Measurements from ENCODE around the gene APOBEC3A.
"Not testable (repeated sequence)": the region's sequence is repeated elsewhere in the genome, so short reads cannot be mapped to it uniquely, and the experiment has no call there.

APOBEC3A gene

DNA sequence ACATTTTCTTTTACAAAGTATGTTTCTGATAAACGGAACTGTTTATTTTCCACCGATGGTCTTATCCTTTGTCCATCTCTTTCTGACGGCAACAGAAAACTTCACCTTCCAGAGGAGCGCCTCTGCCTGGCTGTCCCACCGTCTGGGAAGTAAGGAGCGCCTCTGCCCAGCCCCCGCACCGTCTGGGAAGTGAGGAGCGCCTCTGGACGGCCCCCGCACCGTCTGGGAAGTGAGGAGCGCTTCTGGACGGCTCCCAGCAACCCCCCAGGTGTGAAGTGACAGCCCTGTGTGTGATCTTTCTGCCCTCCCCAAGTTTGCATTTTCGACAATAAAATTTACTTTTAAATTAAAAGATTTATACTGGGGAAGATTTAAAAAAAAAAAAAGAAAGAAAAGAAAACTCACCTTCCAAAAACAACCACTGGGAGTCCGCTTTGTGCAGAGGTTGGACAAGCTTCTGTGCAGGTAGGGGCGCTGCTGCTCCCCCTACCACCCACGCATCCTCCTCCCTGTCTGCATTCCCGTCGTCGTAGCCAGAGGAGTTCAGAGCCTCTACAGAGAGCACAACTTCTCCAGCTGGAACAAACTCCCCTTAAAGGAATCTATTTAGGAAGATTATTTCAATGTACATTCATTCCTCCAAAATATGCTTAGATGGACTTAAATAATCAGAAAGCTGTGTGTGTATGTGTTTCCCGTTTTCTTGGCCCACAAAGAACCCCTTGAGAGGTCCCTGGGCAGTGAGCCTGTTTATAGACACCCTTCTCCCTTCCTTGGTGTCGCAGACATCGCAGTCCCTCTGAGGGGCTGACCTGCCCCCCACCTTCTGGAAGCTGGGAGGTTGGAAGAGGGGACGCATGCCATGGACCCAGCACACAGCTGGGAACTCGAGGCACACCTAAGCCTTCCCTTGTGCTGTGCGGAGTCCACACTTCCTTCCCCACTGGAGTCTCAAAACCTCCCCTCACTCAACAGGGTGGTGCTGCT, 23.9 kb downstream of the APOBEC3A start:
- peak; percentile 52 for DNase-seq (ENCODE audit: low spot score)

DNA sequence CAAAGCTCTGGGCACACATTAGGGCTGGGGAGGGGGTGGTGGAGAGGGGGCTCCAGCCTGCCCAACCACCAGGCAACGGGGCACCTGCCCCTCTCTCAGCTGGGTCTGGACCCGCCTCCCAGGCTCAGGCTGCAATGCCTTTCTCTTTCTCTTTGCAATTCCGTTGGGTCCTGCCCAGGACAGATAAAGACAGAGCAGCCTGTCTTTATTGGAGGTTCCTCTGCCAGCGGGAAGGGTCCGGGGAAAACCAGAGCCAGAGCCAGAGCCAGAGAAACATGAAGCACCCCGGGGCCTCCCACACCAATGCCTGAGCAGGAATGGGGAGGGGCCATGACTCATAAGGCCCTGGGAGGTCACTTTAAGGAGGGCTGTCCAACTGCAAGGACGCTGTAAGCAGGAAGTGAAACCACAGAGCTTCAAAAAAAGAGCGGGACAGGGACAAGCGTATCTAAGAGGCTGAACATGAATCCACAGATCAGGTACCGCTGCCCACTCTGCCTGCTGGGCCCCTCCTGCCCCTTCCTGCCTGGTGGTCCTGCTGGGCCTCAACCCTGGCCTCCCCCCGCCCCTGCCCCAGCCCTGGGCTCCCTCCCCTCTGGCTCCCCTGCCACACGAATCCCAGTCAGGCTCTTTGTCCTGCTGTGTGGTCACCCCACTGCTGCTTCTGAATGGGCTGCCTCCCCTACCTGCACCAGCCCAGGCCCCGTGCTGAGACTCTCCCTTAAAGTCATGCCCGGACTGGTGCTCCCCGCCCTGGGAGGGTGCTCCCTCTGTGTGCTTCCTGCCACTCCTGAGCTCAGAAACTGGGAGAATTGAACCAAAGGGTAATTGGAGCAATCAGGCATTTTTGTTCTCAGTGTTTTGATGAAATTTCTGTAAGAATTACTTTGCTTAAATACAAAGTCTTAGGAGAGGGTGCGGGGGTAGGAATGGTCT, 24.9 kb downstream of the APOBEC3A start, which contains the start of gene APOBEC3B:
APOBEC3B (plus strand) TSS at position 356 of the 936 bp plus-strand sequence; CDS start at position 463, 107 bp downstream.
- DNase-seq (ENCODE audit: low spot score), result peak; percentile 78

DNA sequence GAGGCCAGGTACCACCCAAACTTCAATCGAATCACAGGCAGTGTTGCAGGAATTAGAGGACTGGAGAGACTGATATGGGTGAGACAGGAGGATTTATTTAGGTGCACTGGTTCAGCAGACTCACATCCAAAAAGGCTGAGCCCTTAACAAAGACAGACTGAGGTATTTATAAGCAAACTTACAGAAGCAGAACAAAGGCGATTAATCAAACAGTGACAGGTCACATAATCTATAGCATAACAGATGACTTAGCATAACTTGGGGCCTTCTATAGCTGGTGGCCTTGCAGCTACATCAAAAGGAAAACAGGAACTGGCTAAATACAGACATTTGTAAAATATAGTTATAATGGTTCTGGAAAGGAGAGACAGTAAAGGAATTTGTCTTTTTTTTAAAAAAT, 26.8 kb downstream of the APOBEC3A start:
- no peak for DNase-seq (ENCODE audit: low spot score)

DNA sequence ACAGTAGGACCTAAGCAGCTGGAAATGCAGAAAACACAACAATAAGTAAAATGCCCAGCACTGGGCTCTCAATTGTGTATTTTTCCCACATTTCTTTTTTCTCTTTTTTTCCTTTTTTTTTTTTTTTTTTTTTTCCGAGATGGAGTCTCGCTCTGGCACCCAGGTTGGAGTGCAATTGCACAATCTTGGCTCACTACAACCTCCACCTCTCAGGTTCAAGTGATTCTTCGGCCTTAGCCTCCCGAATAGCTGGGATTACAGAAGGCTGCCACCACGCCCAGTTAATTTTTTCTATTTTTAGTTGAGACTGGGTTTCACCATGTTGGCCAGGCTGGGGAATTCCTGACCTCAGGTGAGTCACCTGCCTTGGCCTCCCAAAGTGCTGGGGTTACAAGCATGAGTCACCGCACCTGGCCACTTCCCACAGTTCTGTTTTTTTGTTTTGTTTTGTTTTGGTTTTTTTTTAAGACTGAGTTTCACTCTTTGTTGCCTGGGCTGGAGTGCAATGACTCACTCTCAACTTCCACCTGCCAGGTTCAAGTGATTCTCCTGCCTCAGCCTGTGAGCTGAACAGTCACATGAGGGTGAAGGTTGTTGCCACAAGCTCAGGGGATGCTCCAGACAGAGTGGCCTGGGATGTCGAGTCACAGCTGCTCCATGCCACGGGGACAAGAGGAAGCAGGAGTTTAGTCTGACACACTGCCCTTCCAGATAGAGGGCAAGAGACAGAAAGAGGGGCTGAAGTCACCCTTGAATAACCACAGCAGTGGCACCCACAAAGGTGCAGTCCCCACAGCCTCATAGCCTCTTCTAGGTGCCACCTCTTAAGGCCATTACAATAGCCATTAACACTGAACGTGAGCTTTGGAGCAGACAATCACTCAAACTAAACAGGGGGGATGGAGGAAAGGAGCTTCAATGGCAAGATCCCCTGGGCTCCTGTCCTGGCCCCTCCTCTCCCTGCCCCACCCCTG, 27.7 kb downstream of the APOBEC3A start:
- DNase-seq (ENCODE audit: low spot score), result not testable (repeated sequence)

DNA sequence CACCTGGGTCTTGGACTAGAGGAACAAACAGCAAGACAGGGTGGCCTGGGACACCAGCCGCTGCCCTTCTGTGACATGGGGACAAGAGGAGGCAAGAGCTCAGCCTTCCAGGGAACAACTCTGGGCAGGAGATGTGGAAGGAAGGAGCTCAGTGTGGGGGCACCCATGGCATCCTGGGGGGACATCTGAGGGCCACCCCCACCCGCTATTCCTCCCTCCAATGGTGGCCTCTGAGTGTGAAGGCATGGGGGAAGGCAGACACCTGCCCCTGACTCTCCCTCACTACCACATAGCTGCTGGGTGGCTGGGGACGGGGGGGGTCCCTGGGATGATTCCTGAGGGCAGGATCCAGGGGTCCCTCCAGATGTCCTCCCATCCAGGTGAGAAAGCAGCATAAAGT, 29.2 kb downstream of the APOBEC3A start:
- DNase-seq (ENCODE audit: low spot score), result no peak

DNA sequence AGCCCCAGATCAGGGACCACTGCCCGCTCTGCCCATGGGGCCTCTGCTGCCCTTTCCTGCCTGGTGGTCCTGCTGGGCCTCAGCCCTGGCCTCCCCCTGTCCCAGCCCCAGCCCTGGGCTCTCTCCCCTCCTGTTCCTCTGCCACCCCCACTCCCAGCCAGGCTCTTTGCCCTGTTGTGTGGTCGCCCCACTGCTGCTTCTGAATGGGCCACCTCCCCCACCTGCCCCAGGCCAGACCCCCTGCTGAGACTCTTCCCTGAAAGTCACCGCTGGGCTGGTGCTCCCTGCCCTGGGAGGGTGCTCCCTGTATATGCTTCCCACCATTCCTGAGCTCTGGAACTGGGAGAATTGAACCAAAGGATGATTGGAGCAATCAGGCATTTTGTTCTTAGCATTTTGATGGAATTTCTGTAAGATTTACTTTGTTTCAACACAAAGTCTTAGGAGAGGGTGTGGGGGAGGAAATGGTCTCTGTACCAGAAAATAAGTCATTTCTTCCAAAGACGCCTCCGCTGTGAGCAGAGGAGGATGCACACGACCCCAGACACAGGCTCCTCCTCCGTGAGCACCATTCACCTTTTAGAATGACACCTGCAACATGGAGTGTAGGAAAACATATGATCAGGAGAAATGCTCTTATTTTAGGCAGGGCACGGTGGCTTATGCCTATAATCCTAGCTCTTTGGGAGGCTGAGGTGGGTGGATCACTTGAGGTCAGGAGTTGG, 29.9 kb downstream of the APOBEC3A start:
- DNase-seq (ENCODE audit: low spot score), result no peak

DNA sequence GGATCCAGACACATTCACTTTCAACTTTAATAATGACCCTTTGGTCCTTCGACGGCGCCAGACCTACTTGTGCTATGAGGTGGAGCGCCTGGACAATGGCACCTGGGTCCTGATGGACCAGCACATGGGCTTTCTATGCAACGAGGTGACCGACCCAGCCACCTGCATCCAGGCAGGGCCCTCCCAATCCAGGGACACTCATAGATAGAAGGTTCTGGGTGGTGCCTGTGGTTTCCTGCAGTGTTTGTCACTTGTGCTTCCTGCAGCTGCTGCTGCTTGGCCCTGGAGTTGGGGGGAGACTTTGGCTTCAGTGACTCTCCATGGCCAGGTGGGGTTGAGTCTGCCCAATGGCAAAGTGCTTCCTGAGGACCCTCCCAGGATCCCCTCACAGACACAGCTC, 32.1 kb downstream of the APOBEC3A start:
- DNase-seq (ENCODE audit: low spot score), result no peak

DNA sequence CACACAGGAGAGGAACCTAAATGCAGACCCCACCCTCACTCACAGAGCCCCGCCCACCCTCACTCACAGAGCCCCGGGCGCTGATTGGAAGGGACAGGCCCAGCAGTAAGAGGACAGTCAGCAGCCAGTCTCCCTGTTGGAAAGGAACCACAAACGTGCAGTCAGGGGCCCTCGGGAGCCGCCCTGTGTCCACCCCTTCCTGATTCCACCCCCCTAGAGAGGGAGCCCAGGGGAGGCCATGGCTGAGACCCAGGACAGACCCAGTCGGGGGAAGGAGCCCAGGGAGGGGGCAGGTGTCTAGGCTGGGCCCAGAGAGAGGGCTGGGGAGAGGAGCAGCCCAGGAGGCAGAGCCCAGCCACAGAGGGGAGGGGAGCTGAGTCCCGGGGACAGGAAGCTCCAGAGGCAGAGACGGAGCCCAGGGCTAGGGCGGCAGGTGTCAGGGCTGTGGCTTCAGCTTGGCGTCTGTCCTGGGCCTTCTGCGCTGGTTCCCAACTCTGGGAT, 35.5 kb downstream of the APOBEC3A start:
- not testable (repeated sequence) for DNase-seq (ENCODE audit: low spot score)

DNA sequence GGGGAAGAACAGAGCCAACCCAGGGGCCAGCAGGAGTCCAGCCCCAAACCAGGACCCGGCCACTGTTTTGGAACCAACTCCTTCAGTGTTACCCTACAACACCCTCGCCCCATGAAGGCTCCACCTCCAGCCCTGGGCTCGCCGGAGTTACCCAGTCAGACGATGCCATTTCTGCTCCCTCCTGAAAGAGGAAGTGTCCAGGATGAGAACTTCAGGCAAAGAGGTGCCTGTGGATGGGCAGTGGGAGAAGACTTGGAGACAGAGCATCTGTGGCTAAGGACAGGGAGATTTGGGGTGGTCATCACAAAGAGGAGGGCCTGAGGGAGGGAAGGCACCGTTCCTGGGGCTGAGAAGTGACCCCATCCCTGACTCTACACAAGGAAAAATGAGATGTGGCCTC, 38.7 kb downstream of the APOBEC3A start:
- DNase-seq (ENCODE audit: low spot score), result no peak

DNA sequence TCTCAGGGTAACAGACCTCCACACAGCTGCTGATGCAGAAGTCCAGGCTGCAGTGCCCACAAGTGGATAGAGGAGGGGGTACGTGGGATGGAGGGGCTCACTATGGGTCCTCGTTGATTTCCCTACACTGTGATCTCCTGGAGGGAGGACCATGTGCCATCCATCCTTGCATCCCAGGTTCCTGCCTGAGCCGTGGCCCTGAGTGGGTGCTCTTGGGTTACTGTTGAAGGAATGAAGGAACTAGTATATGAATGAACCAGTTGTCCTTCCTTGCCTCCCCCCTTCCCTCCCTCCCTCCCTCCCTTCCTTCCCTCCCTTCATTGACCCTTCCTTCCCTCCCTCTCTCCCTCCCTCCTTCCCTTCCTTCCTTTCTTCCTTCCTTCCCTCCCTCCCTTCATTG, 40.1 kb downstream of the APOBEC3A start:
- DNase-seq (ENCODE audit: low spot score), result no peak

DNA sequence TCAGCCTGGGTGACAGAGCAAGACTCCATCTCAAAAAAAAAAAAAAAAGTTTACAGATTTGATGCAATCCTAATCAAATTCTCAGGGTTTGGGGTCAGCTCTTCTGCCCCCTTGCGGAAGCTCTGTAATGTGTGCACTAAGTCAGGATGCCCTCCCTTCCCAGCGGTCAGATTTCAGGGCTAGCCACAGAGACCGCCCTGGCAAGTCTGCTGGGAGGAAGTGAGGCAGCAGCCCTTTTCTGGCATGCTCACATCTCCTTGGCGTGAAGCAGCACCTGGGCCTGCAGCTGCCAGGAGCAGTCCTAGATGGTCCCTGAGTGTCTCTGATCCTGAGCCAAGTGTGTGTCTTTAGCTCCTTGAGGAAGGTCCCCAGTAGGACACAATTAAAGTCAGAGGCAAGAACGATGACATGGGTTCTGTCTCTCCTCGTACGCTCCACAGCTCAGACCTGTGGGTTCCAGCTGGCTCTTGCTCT, 45.8 kb downstream of the APOBEC3A start:
- DNase-seq (ENCODE audit: low spot score), result peak; percentile 86

DNA sequence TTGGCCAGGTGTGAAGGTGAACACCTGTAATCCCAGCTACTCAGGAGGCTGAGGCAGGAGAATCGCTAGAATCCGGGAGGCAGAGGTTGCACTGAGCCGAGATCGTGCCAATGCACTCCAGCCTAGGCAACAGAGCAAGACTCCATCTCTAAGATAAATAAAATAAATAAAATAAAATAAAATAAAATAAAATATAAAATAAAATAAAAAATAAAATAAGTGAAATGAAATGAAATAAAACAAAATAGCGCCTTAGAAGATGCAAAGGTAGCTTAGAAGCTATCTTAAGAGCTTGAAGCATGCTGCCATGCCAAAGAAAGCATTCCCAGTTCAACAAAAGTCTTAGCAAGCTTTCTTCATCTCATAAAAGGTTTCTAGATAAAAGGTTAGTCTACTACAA, 49.8 kb downstream of the APOBEC3A start:
- no peak for DNase-seq (ENCODE audit: low spot score)

DNA sequence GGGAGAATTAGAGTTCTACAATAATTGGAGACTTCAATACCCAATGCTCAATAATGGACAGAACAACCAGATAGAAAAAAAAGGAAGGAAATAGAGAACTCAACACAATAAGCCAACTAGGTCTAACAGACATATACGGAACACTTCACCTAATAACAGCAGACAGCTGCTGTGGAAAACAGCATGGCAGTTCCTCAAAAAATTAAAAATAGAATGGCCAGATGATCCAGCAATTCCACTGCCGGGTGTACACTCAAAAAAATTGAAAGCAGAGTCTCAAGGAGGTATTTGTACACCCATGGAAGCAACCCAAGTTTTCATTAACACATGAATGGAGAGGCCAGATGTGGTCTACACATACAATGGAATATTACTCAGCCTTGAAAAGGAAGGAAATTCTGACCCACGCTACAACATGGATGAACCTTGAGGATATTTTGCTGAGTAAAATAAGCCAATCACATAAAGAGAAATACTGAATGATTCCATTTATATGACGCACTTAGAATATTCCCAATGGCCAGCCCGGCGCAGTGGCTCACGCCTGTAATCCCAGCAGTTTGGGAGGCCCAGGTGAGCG, 51.0 kb downstream of the APOBEC3A start:
- DNase-seq (ENCODE audit: low spot score), result not testable (repeated sequence)

DNA sequence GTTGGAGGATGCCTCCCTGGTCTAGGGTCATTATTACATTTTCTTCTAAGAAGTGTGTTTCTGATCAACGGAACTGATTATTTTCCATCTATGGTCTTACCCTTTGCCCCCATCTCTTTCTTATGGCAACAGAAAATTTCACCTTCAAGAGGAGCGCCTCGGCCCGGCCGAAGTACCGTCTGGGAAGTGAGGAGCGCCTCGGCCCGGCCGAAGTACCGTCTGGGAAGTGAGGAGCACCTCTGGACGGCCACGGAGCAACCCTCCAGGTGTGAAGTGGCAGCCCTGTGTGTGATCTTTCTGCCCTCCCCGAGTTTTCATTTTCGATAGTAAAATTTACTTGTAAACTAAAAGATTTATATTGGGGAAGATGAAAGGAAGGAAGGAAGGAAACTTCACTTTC, 53.5 kb downstream of the APOBEC3A start:
- no peak for DNase-seq (ENCODE audit: low spot score)
